MCF 10A (cell line): ENCODE results near the gene ABHD2. TPM values are rescaled to one million over a fixed set of nuclear protein-coding genes. Genes with fewer than 3 reads are reported as not detected.
A peak's percentile ranks its signal among the peaks of the same experiment; 100 is the strongest.

Experiments
- BruUV-seq: library from RNA; stranded (reverse); fragments of 400-500 nt; replicated peaks from 2 replicates; lab custom pipeline; 2021; lab: Mats Ljungman, UMichigan
- CTCF ChIA-PET: fragments of 300-600 bp; sonication (Branson Sonifier 250); formaldehyde crosslinking; extraction: SDS; loops from one replicate; lab custom pipeline; 2021; ENCODE audit warnings: antibody characterized with exemption, inconsistent platforms; lab: Yijun Ruan, JAX
- POLR2A ChIA-PET: fragments of 300-600, 350-650 bp; sonication (Branson Sonifier 250); formaldehyde crosslinking; extraction: SDS; loops from one replicate; lab custom pipeline; 2020; ENCODE audit warnings: antibody characterized with exemption, inconsistent platforms; lab: Yijun Ruan, JAX
- DNase-seq: peaks from one replicate; pipeline ENCODE4 v3.0.0-alpha.2; 2018; ENCODE audit not compliant: unreplicated experiment
- H3K27ac Mint-ChIP-seq: one replicate; pipeline ENCODE4 v1.8.0; 2022; ENCODE audit warnings: mild to moderate bottlenecking, low read depth, mixed read lengths; ENCODE audit not compliant: unreplicated experiment
- H3K27me3 Mint-ChIP-seq: one replicate; pipeline ENCODE4 v1.8.0; 2022; ENCODE audit warnings: mixed read lengths; ENCODE audit not compliant: insufficient read depth, unreplicated experiment
- H3K36me3 Mint-ChIP-seq: one replicate; pipeline ENCODE4 v1.8.0; 2022; ENCODE audit warnings: mild to moderate bottlenecking, moderate library complexity, mixed read lengths; ENCODE audit not compliant: insufficient read depth, unreplicated experiment
- H3K4me1 Mint-ChIP-seq: one replicate; pipeline ENCODE4 v1.8.0; 2022; ENCODE audit warnings: mixed read lengths; ENCODE audit not compliant: insufficient read depth, unreplicated experiment
- H3K4me3 Mint-ChIP-seq: one replicate; pipeline ENCODE4 v1.8.0; 2022; ENCODE audit warnings: mild to moderate bottlenecking, moderate library complexity, mixed read lengths; ENCODE audit not compliant: unreplicated experiment
- H3K9me3 Mint-ChIP-seq: one replicate; pipeline ENCODE4 v1.8.0; 2022; ENCODE audit warnings: mixed read lengths; ENCODE audit not compliant: unreplicated experiment
- intact Hi-C: fragments of 100-400 bp; cut with micrococcal nuclease; formaldehyde crosslinking; loops from 2 replicates; pipeline ENCODE4 v1.14.1; 2022
- total RNA-seq: library from RNA; stranded (reverse); gene quantifications from 2 replicates; pipeline ENCODE4 v1.2.3, GENCODE V29; 2022
- TF ChIP-seq, protein P1 (sequence below): fragments of 200-600 bp; IDR thresholded peaks from one replicate; pipeline ENCODE4 v1.8.0; 2022; ENCODE audit warnings: antibody characterized with exemption, mild to moderate bottlenecking; ENCODE audit not compliant: unreplicated experiment

ABHD2 gene
- total RNA-seq, 1 experiment from 2014 or later = 47.7 TPM

DNA sequence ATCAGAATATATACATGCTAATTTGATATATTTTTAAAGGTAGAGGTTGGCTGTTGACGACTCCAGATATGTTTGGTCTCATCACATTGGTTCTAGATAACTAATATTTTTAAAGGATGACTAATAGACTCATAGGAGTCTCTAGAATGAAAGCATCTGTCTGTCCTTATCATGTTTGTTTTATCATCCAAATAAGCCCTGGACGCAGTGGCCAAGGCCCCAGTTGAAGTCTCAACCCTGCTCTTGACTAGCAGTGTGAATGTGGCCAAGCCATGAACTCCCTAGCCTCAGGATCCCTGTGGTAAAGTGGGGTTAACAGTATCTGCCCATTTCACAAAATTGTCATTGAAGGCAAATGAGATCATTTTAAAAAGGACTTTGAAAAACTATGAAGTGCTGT lies 53.6 kb downstream of the ABHD2 start:
- ChIA-PET POLR2A (interaction anchor here (0.9 kb wide), 1 partner anchor 12 kb away, joined by 3 read pairs; no protein-coding TSS in a partner anchor), CTCF (interaction anchor here (0.6 to 1.2 kb wide), 3 partner anchors 12 to 65 kb away, joined by 3 to 8 read pairs (median 3); no protein-coding TSS in a partner anchor)
- intact Hi-C loops = no loop called here
- no peak overlapping the region for H3K4me3 Mint-ChIP-seq
- H3K36me3 Mint-ChIP-seq = peaks cover 8% of the 10 kb centered on the region
- no TSS peak for BruUV-seq
- DNase-seq = no peak
- no peaks in the 10 kb centered on the region for H3K9me3 Mint-ChIP-seq
- H3K27me3 Mint-ChIP-seq = no peaks in the 10 kb centered on the region
- peaks cover 11% of the 10 kb centered on the region for H3K4me1 Mint-ChIP-seq
- H3K27ac Mint-ChIP-seq = no peak overlapping the region
- TF ChIP-seq, protein P1, sequence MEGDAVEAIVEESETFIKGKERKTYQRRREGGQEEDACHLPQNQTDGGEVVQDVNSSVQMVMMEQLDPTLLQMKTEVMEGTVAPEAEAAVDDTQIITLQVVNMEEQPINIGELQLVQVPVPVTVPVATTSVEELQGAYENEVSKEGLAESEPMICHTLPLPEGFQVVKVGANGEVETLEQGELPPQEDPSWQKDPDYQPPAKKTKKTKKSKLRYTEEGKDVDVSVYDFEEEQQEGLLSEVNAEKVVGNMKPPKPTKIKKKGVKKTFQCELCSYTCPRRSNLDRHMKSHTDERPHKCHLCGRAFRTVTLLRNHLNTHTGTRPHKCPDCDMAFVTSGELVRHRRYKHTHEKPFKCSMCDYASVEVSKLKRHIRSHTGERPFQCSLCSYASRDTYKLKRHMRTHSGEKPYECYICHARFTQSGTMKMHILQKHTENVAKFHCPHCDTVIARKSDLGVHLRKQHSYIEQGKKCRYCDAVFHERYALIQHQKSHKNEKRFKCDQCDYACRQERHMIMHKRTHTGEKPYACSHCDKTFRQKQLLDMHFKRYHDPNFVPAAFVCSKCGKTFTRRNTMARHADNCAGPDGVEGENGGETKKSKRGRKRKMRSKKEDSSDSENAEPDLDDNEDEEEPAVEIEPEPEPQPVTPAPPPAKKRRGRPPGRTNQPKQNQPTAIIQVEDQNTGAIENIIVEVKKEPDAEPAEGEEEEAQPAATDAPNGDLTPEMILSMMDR = no peak

GRCh38 chr15:89142423-89142822 lies 54.2 kb downstream of the ABHD2 start:
- DNase-seq = no peak
- intact Hi-C loops = no loop called here
- Mint-ChIP-seq H3K27me3 (no peaks in the 10 kb centered on the region), H3K9me3 (no peaks in the 10 kb centered on the region), H3K4me1 (peaks cover 11% of the 10 kb centered on the region), H3K36me3 (peaks cover 8% of the 10 kb centered on the region), H3K27ac (no peak overlapping the region), H3K4me3 (no peak overlapping the region)
- TF ChIP-seq, protein P1 = no peak
- ChIA-PET POLR2A (interaction anchor here (0.9 kb wide), 1 partner anchor 11 kb away, joined by 3 read pairs; no protein-coding TSS in a partner anchor), CTCF (interaction anchor here (0.6 to 1.0 kb wide), 2 partner anchors 24 to 85 kb away, joined by 3 read pairs; no protein-coding TSS in a partner anchor)
- BruUV-seq = no TSS peak

GRCh38 chr15:89143503-89144162 lies 55.4 kb downstream of the ABHD2 start:
- no peak overlapping the region for H3K27ac Mint-ChIP-seq
- ChIA-PET CTCF (interaction anchor here (0.6 to 1.0 kb wide), 4 partner anchors 86 to 251 kb away, joined by 3 to 4 read pairs (median 4); no protein-coding TSS in a partner anchor), POLR2A (interaction anchor here (0.6 to 1.0 kb wide), 4 partner anchors 9 to 106 kb away, joined by 3 read pairs; no protein-coding TSS in a partner anchor)
- TF ChIP-seq, protein P1 = no peak
- BruUV-seq = no TSS peak
- peak; percentile 66 for DNase-seq
- intact Hi-C loops = no loop called here
- H3K4me1 Mint-ChIP-seq = peaks cover 11% of the 10 kb centered on the region
- no peaks in the 10 kb centered on the region for H3K27me3 Mint-ChIP-seq
- peaks cover 8% of the 10 kb centered on the region for H3K36me3 Mint-ChIP-seq
- no peaks in the 10 kb centered on the region for H3K9me3 Mint-ChIP-seq
- H3K4me3 Mint-ChIP-seq = no peak overlapping the region

DNA sequence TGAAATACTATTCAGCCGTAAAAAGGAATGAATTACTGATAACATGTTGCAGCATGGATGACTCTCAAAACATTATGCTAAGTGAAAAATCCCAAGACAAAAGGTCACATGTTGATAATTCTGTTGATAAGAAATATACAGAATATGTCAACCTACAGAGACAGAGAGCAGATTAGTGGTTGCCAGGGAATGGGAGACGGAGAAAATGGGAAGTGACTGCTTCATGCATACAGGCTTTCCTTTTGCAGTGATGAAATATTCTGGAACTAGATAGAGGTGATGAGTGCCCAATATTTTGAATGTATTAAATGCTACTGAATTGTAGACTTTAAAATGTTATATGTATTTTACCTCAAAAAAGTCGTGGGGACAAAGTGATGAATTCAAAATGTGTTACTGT lies 56.2 kb downstream of the ABHD2 start:
- H3K27ac Mint-ChIP-seq = no peak overlapping the region
- no peaks in the 10 kb centered on the region for H3K27me3 Mint-ChIP-seq
- POLR2A ChIA-PET = no interaction called here
- H3K9me3 Mint-ChIP-seq = no peaks in the 10 kb centered on the region
- no peak overlapping the region for H3K4me3 Mint-ChIP-seq
- peaks cover 6% of the 10 kb centered on the region for H3K4me1 Mint-ChIP-seq
- DNase-seq = no peak
- CTCF ChIA-PET = interaction anchor here (0.6 to 0.8 kb wide), 2 partner anchors 87 to 240 kb away, joined by 4 read pairs; no protein-coding TSS in a partner anchor
- intact Hi-C loops = no loop called here
- BruUV-seq = no TSS peak
- H3K36me3 Mint-ChIP-seq = peaks cover 8% of the 10 kb centered on the region
- TF ChIP-seq, protein P1 = no peak
